ENCODE results near the gene BORCS8. TPM values are rescaled to one million over a fixed set of nuclear protein-coding genes. Genes with fewer than 3 reads are reported as not detected.

Gene BORCS8
- total and polyA plus RNA-seq, 2 donors (not counting 3 experiments of a cell fraction or from before 2014, with no cell fraction given) = 37.4 to 45.8 TPM

- POLR2A ChIA-PET = no interaction called here
- BruUV-seq (replicated peaks) = TSS peak; percentile 78
- intact Hi-C loops (cut with micrococcal nuclease) = loop anchor here (1.0 kb wide), 1 partner anchor 11 kb away; the partner anchor contains the start of genes BORCS8 and RFXANK
Observed at GRCh38 chr19:19203012-19203856, 11.3 kb upstream of the BORCS8 start, which contains the start of gene NR2C2AP. Gene NR2C2AP, minus strand, starts transcription at chr19:19203414. Its CDS starts 354 bp downstream, at chr19:19203060.

GRCh38 chr19:19202707-19203011 is 10.7 kb upstream of the BORCS8 start:
- no peak for FAIRE-seq

More at GRCh38 chr19:19203012-19203856, 11.3 kb upstream of the BORCS8 start, which contains the start of gene NR2C2AP:
- peak within 1 kb of the TSS; percentile 80 for H3K4me2 ChIP-seq (ENCODE audit: insufficient read depth, low read length)
- CTCF ChIA-PET = interaction anchor here (0.6 to 2.0 kb wide), 6 partner anchors 8 to 284 kb away, joined by 3 to 13 read pairs (median 4); partner anchors contain the start of genes BORCS8 and RFXANK
- no peaks in the 10 kb centered on the region for H3K9me3 ChIP-seq (replicated peaks; ENCODE audit: control insufficient read depth, insufficient read depth, low read length)
- FAIRE-seq (peak; percentile 98), DNase-seq (ENCODE audit: low read depth, low spot score) (peak; percentile 91)
- no peak for TF ChIP-seq FOS (IDR thresholded peaks at IDR 0.05; ENCODE audit: borderline replicate concordance, insufficient read depth, low read length)
- peak; percentile 34 for TF ChIP-seq MAX (IDR thresholded peaks at IDR 0.05; ENCODE audit: insufficient read depth, insufficient read length)
- TF ChIP-seq POLR2A (IDR thresholded peaks at IDR 0.05; ENCODE audit: low read depth, low read length) = peak; percentile 70
- peak; percentile 76 for TF ChIP-seq POLR2AphosphoS5 (IDR thresholded peaks at IDR 0.05; ENCODE audit: insufficient read depth, low read depth, low read length)
- TF ChIP-seq EZH2 (IDR thresholded peaks at IDR 0.05; ENCODE audit: borderline replicate concordance, low read depth, low read length, severe bottlenecking) = no peak
- peak; percentile 5 for TF ChIP-seq MYC (IDR thresholded peaks at IDR 0.05; ENCODE audit: low read depth, low read length)
- H3K27me3 ChIP-seq (ENCODE audit: control insufficient read depth in 2 of 2, insufficient read depth in 2 of 2, low read length in 2 of 2) = no peaks in the 10 kb centered on the region
- dilution Hi-C loops (cut with MboI; ENCODE audit: extremely low pct_ligation_motif_present, low sequenced_read_pairs) = no loop called here
- peak within 1 kb of the TSS; percentile 19 for H3K27ac ChIP-seq (ENCODE audit: insufficient read depth, low read depth, low read length)
- H3K36me3 ChIP-seq (ENCODE audit: control insufficient read depth in 2 of 2, extremely low read depth in 1 of 2, insufficient read depth in 2 of 2, low read length in 2 of 2) = peaks cover 7 to 13% of the 10 kb centered on the region in 2 experiments
- H4K20me1 ChIP-seq (replicated peaks; ENCODE audit: control insufficient read depth, extremely low read depth, insufficient read depth, low read length) = no peaks in the 10 kb centered on the region
- H3K9ac ChIP-seq (replicated peaks; ENCODE audit: extremely low read depth, insufficient read depth, low read length) = peak within 1 kb of the TSS; percentile 43
- H3K4me3 ChIP-seq (replicated peaks in 1 of 3; ENCODE audit: insufficient read depth in 1 of 3, low read depth in 1 of 3, low read length in 3 of 3) = peak within 1 kb of the TSS; percentile 33 to 59 (median 45)
- no peaks in the 10 kb centered on the region for H3K9me1 ChIP-seq (replicated peaks; ENCODE audit: control insufficient read depth, extremely low read depth, insufficient read depth, low read length)
- H2AFZ ChIP-seq (ENCODE audit: low read depth, low read length) = peak within 1 kb of the TSS; percentile 46
- H3K4me1 ChIP-seq (ENCODE audit: control insufficient read depth, extremely low read depth, insufficient read depth, low read length) = peaks cover 6% of the 10 kb centered on the region
- peaks cover 12% of the 10 kb centered on the region for H3K79me2 ChIP-seq (ENCODE audit: control insufficient read depth, insufficient read depth, low read length)

More at GRCh38 chr19:19202707-19203011, 10.7 kb upstream of the BORCS8 start:
- Histone ChIP-seq H3K36me3 (ENCODE audit: control insufficient read depth in 2 of 2, extremely low read depth in 1 of 2, insufficient read depth in 2 of 2, low read length in 2 of 2) (peaks cover 9 to 18% of the 10 kb centered on the region in 2 experiments), H3K9me3 (replicated peaks; ENCODE audit: control insufficient read depth, insufficient read depth, low read length) (no peaks in the 10 kb centered on the region), H3K79me2 (ENCODE audit: control insufficient read depth, insufficient read depth, low read length) (peaks cover 12% of the 10 kb centered on the region), H3K4me2 (ENCODE audit: insufficient read depth, low read length) (peak overlapping the region; percentile 80), H3K9me1 (replicated peaks; ENCODE audit: control insufficient read depth, extremely low read depth, insufficient read depth, low read length) (no peaks in the 10 kb centered on the region), H3K9ac (replicated peaks; ENCODE audit: extremely low read depth, insufficient read depth, low read length) (peak overlapping the region; percentile 43), H3K27me3 (ENCODE audit: control insufficient read depth in 2 of 2, insufficient read depth in 2 of 2, low read length in 2 of 2) (no peaks in the 10 kb centered on the region), H2AFZ (ENCODE audit: low read depth, low read length) (peak overlapping the region; percentile 41), H3K4me3 (replicated peaks in 1 of 3; ENCODE audit: insufficient read depth in 1 of 3, low read depth in 1 of 3, low read length in 3 of 3) (peak overlapping the region; percentile 33 to 59 (median 45)), H3K4me1 (ENCODE audit: control insufficient read depth, extremely low read depth, insufficient read depth, low read length) (peaks cover 6% of the 10 kb centered on the region), H3K27ac (ENCODE audit: insufficient read depth, low read depth, low read length) (peak overlapping the region; percentile 19), H4K20me1 (replicated peaks; ENCODE audit: control insufficient read depth, extremely low read depth, insufficient read depth, low read length) (no peaks in the 10 kb centered on the region)
- TF ChIP-seq MYC (IDR thresholded peaks at IDR 0.05; ENCODE audit: low read depth, low read length) (no peak), MAX (IDR thresholded peaks at IDR 0.05; ENCODE audit: insufficient read depth, insufficient read length) (no peak), JUN (IDR thresholded peaks at IDR 0.05; ENCODE audit: borderline replicate concordance, insufficient read depth, insufficient read length, low read depth) (no peak), POLR2A (IDR thresholded peaks at IDR 0.05; ENCODE audit: low read depth, low read length) (no peak), POLR2AphosphoS5 (IDR thresholded peaks at IDR 0.05; ENCODE audit: insufficient read depth, low read depth, low read length) (no peak), CTCF (IDR thresholded peaks at IDR 0.05; ENCODE audit: extremely low read depth in 1 of 2, insufficient read depth in 1 of 2, low read depth in 1 of 2, low read length in 2 of 2) (no peak), EZH2 (IDR thresholded peaks at IDR 0.05; ENCODE audit: borderline replicate concordance, low read depth, low read length, severe bottlenecking) (no peak), FOS (IDR thresholded peaks at IDR 0.05; ENCODE audit: borderline replicate concordance, insufficient read depth, low read length) (no peak), GATA2 (IDR thresholded peaks at IDR 0.05; ENCODE audit: insufficient read depth, insufficient read length, low read depth, low read length) (no peak)
- BruUV-seq (replicated peaks) = no TSS peak
- dilution Hi-C loops (cut with MboI; ENCODE audit: extremely low pct_ligation_motif_present, low sequenced_read_pairs) (no loop called here), intact Hi-C loops (cut with micrococcal nuclease) (loop anchor here (1.0 kb wide), 1 partner anchor 10 kb away; the partner anchor contains the start of genes BORCS8 and RFXANK)
- POLR2A ChIA-PET = no interaction called here
- DNase-seq (ENCODE audit: low read depth, low spot score) = no peak
- CTCF ChIA-PET = interaction anchor here (0.6 to 2.0 kb wide), 3 partner anchors 10 to 284 kb away, joined by 3 to 13 read pairs (median 7); partner anchors contain the start of genes BORCS8 and RFXANK
